DMS79 treated with DMSO at 0.1 percent for 48 hours (cell line): Measurements from ENCODE around the gene LMO7.

Experiments
- DNase-seq: peaks from one replicate; lab custom pipeline; 2025; lab: John Stamatoyannopoulos, UW

LMO7 gene

DNA sequence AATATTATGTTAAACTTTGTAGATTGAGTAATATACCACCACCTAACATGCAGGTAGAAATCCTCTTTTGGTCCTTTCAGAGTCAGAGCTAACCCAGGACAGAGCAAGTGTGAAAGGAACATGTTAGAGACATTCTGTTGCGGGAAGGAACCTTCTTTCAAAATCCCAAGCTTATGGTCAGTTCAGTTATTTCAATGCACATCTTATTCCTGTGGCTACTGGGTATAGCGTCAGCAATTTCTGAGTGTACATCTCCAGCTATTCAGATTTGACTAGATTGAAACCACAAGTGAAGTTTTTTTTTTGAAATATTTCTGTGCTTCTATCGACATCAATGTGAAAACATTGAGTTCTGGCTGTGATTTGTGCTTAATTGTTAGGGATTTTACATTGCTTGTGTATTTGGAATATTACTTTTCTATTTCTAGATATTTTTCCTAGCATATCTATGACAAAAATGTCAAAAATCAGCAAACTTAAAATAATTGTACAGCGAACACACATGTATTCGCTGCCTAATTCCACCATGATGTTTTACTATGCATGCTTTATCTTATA is 165.3 kb downstream of the LMO7 start:
- DNase-seq, result no peak

DNA sequence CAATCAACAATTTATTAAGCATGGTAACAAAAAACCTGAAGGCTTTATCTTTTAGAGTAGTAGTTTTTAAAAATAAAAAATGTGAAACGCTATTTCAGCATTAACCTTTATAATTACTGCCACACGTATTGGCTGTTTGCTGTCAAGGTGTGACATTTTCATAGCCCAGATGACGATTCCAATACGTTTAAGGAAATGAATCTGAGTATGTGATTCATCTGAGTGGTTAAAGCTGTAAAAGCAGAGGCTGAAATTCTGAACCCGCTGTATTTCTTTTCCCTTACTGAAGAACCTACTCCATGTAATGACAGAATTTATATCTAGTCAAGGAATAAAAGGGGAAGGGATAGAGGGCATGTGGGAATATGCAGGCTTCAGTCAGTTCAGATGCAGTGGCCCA is 166.0 kb downstream of the LMO7 start:
- no peak for DNase-seq

DNA sequence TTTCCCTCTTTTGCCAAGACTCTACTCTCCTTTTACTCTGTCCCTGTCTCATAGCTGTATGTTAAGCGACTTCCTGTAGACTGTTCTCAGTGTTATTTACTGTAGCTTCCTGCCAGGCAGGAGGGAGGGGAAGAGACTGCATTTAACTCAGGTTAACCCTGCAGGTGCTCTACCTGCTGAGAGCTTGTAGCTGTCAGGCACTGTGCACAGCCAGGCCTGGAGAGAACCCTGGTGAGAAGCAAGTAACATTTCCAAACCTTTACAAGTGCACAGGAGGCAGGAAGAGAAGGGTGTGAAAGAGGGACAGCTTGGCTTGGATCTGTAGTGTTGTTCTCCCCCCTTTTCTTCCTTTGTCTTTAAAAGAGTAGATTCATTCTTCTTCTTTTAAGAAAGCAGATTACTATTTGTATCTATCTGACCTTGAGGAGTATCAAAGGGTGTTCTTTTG is 167.1 kb downstream of the LMO7 start:
- no peak for DNase-seq

- no peak for DNase-seq
Observed at GRCh38 chr13:75804054-75804453, 167.9 kb downstream of the LMO7 start.

- DNase-seq, result no peak
Observed at GRCh38 chr13:75804605-75805004, 168.5 kb downstream of the LMO7 start.

DNA sequence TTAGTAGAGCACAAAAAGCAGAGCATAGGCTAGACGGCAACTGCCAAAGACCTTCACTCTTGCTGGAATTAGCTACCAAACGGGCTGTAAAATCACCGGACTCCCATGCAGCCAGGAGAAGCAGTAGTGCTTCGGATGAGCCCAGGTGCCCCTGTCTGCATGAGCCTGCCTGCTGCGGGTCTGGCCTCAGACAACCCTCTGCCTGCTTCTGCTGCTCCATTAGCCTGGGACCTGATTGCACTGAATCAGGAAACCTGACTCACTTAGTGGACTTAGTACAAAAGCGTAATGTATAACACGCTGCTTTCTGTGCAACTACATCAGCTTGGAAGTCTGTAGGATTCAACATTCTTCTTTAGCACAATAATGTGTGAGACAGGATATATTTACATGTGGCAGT is 170.0 kb downstream of the LMO7 start:
- no peak for DNase-seq

- no peak for DNase-seq
Observed at GRCh38 chr13:75811361-75811760, 175.2 kb downstream of the LMO7 start.

- DNase-seq, result no peak
Observed at GRCh38 chr13:75811841-75812240, 175.7 kb downstream of the LMO7 start.

DNA sequence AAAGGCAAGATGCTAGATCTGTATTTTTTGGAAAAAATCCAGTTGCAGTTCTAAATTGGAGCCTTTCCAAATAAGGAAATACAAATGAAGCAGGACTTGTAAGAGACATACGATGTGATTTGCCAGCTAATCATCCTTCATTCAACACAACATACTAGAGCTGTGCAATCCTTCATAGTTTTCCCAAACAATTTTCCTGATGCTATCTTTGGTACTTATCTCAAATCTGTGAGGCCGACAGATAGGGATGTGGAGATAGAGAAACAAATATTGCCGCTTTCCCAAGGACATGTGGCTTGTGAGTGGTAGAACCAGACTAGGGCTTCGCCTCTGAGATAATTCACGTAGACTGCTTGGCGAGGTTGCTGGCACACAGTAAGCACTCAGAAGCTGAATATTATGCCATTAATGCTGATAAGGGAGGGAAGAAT is 176.6 kb downstream of the LMO7 start:
- no peak for DNase-seq

- DNase-seq, result no peak
Observed at GRCh38 chr13:75813323-75813722, 177.2 kb downstream of the LMO7 start.

GRCh38 chr13:75818179-75818967 is 182.2 kb downstream of the LMO7 start:
- DNase-seq, result no peak

GRCh38 chr13:75818968-75819225 is 182.8 kb downstream of the LMO7 start:
- DNase-seq, result no peak

DNA sequence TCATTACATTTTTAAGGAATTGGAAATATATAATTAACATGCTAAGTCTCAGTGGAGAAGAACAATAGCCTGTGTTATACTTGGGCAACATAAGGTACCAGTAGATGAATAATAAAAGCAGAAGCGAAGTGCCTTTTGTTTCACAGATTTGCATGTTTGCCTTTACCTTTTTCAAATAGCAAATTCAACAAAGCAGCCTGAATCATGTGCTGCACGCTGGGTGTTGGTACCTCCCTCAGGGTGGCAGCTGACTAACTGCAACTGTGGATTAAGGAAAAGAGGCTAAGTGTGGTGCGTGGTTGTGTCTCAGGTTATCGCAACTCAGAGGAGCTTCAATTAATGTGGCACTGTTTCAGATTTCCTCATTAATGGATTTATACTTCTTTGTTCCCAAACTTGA is 189.0 kb downstream of the LMO7 start:
- DNase-seq, result no peak

DNA sequence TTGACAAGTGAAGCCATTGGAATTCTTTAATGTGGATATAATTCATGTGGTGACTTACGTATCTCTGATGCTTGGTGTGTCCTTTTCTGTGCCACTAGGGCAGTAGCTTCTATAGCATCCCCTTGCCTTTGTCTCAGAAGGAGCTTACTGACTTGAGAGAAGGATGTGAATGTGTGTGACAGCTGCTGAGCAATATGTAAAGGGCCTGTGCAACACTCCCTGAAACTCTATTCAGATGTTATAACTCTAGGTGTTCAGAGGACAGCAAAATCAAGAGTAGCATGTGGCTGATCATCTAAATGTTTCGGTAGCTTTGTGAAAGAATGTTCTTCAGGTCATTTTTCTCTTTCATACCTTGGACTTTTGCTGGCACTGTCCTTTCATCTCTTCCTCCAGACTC is 189.5 kb downstream of the LMO7 start:
- no peak for DNase-seq

- no peak for DNase-seq
Observed at GRCh38 chr13:75826391-75826790, 190.3 kb downstream of the LMO7 start.

DNA sequence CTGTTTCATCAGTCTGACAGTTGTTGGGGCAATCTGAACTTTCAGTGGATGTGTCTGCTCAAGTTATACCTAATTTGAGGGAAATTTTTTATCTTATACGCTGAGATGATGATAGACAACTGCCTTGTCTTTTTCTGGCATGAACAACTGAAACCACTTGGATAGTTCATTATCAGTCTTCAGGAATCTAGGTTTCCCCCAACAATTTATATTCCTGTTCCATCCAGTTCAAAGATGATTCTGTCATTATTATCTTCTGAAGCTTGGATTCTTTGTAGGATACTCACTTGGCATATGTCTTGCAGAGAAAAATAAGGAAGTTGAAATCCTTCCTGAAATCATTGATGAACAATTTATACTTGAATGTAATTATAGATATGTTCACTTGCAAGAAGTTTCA is 193.7 kb downstream of the LMO7 start:
- DNase-seq, result no peak

GRCh38 chr13:75830842-75831241 is 194.7 kb downstream of the LMO7 start:
- no peak for DNase-seq

DNA sequence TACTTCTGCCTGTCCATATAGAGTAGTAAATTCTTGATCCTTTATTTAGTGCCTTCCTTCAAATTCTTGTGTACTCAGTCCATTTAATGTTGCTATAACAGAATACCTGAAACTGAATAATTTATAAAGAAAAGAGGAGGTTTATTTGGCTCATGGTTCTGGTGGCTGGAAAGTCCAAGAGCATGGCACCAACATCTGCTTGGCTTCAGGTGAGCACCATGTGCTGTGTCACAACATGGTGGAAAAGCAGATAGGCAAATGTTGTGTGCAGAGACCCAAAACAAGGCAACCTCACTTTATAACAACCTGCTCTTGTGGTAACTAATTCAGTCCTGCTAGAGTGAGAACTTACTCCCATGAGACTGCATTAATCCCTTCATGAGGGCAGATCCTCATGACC is 195.3 kb downstream of the LMO7 start:
- no peak for DNase-seq

- no peak for DNase-seq
Observed at GRCh38 chr13:75832812-75833211, 196.7 kb downstream of the LMO7 start.

DNA sequence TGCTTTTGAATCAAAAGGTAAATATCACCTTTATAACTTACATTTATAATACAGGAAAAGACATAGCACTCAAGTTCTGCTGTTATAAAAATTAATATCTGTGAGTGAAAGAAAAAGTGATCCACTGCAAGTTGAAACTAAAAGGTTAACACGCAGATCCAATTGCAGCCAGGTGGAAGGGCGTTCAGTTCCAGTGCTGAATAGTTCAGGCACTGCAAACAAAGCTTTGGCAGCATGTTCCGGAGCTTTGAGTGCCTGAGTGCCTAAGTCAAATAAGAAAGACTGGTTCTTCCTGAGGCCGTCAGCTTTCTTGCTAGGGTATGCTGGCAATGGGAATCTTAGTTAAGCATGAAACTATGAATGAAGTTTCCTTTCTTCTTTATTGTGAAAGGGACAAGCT is 200.3 kb downstream of the LMO7 start:
- DNase-seq, result peak; percentile 73

DNA sequence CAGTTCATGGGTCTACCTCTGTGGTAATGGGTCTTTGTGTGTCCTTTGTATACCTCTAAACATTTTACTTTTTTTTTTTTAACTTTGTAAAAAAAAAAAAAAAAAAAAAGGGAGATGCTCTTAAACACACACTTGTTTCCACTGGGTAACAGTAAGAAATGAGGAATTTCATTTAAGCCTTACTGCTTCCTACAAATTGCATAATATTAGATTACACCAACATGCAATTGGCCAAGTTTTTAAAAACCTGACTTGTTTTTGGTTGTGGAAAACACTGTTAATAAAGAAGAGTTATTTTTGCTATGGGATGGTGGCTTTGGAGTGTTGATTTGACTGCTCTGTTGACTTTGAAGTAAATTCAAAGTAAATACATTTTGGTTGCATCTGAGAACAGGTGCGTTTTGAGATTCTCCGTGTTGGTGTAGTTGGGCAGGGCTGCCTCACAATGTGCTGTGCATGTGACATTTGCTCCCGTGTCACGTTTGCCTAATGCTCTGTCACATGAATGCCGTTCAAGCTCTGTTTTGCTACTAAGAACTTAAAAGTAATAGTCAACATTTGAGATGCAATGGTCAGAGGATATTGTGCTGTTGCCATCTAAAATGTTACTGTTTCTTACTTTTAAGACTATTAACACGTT is 202.4 kb downstream of the LMO7 start:
- peak; percentile 57 for DNase-seq

DNA sequence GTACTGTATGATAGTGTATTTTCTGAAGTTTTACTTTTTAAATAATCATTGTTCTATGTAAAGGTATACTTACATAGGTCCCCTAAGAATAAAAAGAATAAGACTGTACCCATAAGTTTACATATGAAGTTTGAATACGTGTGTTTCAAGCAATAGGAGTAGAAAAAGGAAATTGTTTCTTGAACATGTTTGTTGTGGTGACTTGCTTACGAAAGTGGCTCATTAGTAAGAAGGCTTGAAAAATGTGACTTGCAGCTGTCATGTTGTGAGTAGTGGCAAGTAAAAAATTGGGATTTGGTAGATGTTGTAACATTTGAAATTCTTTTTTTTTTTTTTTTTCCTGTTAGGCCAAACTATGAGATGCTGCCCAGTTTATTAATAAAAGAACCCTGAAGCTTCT is 203.3 kb downstream of the LMO7 start:
- no peak for DNase-seq

DNA sequence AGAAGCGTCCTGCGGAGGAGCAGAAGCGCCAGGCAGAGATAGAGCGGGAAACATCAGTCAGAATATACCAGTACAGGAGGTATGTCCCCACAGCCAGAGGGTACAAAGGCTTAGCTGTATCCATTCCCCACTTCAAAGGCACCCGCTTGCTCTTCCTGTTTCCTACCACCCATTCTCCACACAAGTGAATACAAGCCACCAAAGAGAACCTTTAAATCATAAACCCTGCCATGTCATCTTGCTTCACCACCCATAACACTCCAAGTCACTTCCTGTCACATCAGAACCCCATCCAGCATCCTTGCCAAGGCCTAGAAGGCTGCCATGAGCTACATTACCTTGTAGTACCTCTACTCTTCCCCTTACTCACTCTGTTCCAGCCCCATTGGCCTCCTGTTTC is 205.8 kb downstream of the LMO7 start:
- DNase-seq, result no peak

DNA sequence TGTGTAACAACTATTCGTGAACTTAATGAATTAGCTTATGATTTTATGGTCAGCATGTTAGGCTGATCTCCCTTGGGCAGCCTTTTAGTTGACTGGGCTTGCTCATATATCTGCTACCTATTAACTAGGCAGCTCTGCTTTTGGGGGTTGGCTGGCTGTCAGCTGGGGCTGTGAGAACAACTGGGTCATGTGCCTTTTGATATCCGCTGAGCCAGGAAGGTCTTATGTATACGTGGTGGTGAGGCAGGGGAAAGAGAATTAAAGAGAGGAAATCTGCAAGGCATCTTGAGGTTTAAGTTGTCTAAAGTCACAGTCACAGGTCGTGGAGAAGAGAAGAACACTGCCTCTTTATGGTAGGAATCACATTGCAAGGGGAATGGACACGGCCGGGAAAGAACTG is 206.9 kb downstream of the LMO7 start:
- no peak for DNase-seq
